Mesenchymal stem cell (in vitro differentiated cells and primary cell): ENCODE results near the gene LRRC14B.

Source experiments
- DNase-seq: peaks from one replicate; pipeline ENCODE4 v3.0.0-alpha.2; 2013
- H2AFZ ChIP-seq: one replicate; pipeline ENCODE4 v1.6.1; 2013; ENCODE audit warnings: low read depth, mild to moderate bottlenecking, control low read depth, inconsistent platforms, low read length, moderate library complexity
- H2AK5ac ChIP-seq: 2 replicates; pipeline ENCODE4 v1.6.1; 2013; ENCODE audit warnings: low read length, moderate library complexity, mild to moderate bottlenecking, inconsistent platforms; ENCODE audit not compliant: severe bottlenecking
- H2BK120ac ChIP-seq: one replicate; pipeline ENCODE4 v1.6.1; 2013; ENCODE audit warnings: low read depth, mild to moderate bottlenecking, inconsistent platforms, low read length, moderate library complexity
- H2BK12ac ChIP-seq, 2 experiments: one replicate each; pipeline ENCODE4 v1.6.1; 2013; ENCODE audit warnings: inconsistent platforms in 2 of 2, low read length in 2 of 2, mild to moderate bottlenecking in 2 of 2, moderate library complexity in 2 of 2, control low read depth in 1 of 2
- H2BK15ac ChIP-seq: one replicate; pipeline ENCODE4 v1.6.1; 2013; ENCODE audit warnings: mild to moderate bottlenecking, low read depth, inconsistent platforms; ENCODE audit not compliant: poor library complexity, severe bottlenecking
- H2BK5ac ChIP-seq: 2 replicates; pipeline ENCODE4 v1.6.1; 2013; ENCODE audit warnings: low read depth, mild to moderate bottlenecking, low read length, control low read depth, inconsistent platforms; ENCODE audit not compliant: poor library complexity, severe bottlenecking
- H3K14ac ChIP-seq, 2 experiments: one replicate each; pipeline ENCODE4 v1.6.1; 2013; ENCODE audit warnings: inconsistent platforms in 2 of 2, low read length in 2 of 2, control low read depth in 1 of 2, mild to moderate bottlenecking in 1 of 2, moderate library complexity in 1 of 2
- H3K18ac ChIP-seq, 2 experiments: one replicate each; pipeline ENCODE4 v1.6.1; 2013; ENCODE audit warnings: inconsistent platforms in 2 of 2, low read length in 2 of 2, control low read depth in 1 of 2, low read depth in 1 of 2, mild to moderate bottlenecking in 1 of 2
- H3K23ac ChIP-seq, 2 experiments: one replicate each; pipeline ENCODE4 v1.6.1; 2013; ENCODE audit warnings: inconsistent platforms in 2 of 2, low read length in 2 of 2, mild to moderate bottlenecking in 2 of 2, moderate library complexity in 2 of 2, control low read depth in 1 of 2
- H3K27ac ChIP-seq: 2 replicates; pipeline ENCODE4 v1.5.1; 2013; ENCODE audit warnings: mild to moderate bottlenecking, moderate library complexity, low read length, control low read depth, inconsistent platforms; ENCODE audit not compliant: poor library complexity, severe bottlenecking
- H3K27me3 ChIP-seq, 2 experiments: 2 replicates each; pipeline versions ENCODE4 v1.6.1 to v1.7.0; 2013; ENCODE audit warnings: low read length in 2 of 2, mild to moderate bottlenecking in 2 of 2, moderate library complexity in 2 of 2, control low read depth in 1 of 2, inconsistent platforms in 1 of 2; ENCODE audit not compliant: control insufficient read depth in 1 of 2, insufficient read depth in 1 of 2
- H3K36me3 ChIP-seq, 2 experiments: 2 replicates each; pipeline versions ENCODE4 v1.6.1 to v1.7.0; 2013; ENCODE audit warnings: low read length in 2 of 2, control low read depth in 1 of 2, inconsistent platforms in 1 of 2, low read depth in 1 of 2, mild to moderate bottlenecking in 1 of 2; ENCODE audit not compliant: insufficient read depth in 2 of 2, control insufficient read depth in 1 of 2
- H3K4ac ChIP-seq, 2 experiments: one replicate each; pipeline ENCODE4 v1.6.1; 2013; ENCODE audit warnings: inconsistent platforms in 2 of 2, low read length in 2 of 2, mild to moderate bottlenecking in 2 of 2, moderate library complexity in 2 of 2, control low read depth in 1 of 2, low read depth in 1 of 2
- H3K4me1 ChIP-seq: 2 replicates; pipeline ENCODE4 v1.6.1; 2013; ENCODE audit warnings: low read depth, low read length, control low read depth; ENCODE audit not compliant: control insufficient read depth, insufficient read depth
- H3K4me2 ChIP-seq: 2 replicates; pipeline ENCODE4 v1.6.1; 2013; ENCODE audit warnings: low read length, mild to moderate bottlenecking, inconsistent platforms; ENCODE audit not compliant: poor library complexity, severe bottlenecking
- H3K4me3 ChIP-seq, 2 experiments: 2 replicates each; pipeline versions ENCODE4 v1.5.1 to v1.7.0; 2013; ENCODE audit warnings: low read length in 2 of 2, mild to moderate bottlenecking in 2 of 2, control low read depth in 1 of 2, low read depth in 1 of 2; ENCODE audit not compliant: insufficient read depth in 1 of 2
- H3K79me1 ChIP-seq: replicated peaks from 2 replicates; pipeline ENCODE4 v1.6.1; 2013; ENCODE audit warnings: mild to moderate bottlenecking, control low read depth, low read length, inconsistent platforms; ENCODE audit not compliant: poor library complexity, severe bottlenecking
- H3K9ac ChIP-seq: 2 replicates; pipeline ENCODE4 v1.7.0; 2013; ENCODE audit warnings: mild to moderate bottlenecking, low read length, moderate library complexity
- H3K9me3 ChIP-seq: 2 replicates; pipeline ENCODE4 v1.7.0; 2013; ENCODE audit warnings: mild to moderate bottlenecking, low read length; ENCODE audit not compliant: control insufficient read depth
- H4K8ac ChIP-seq: one replicate; pipeline ENCODE4 v1.6.1; 2013; ENCODE audit warnings: inconsistent platforms, mild to moderate bottlenecking, low read length, moderate library complexity
- H4K91ac ChIP-seq: one replicate; pipeline ENCODE4 v1.6.1; 2013; ENCODE audit warnings: mild to moderate bottlenecking, low read length, inconsistent platforms
- WGBS: methylation state at CpG from one replicate; pipeline ENCODE4 v1.1.7; 2013; ENCODE audit warnings: mixed read lengths; 5-methylcytosine and 5-hydroxymethylcytosine counted together

Gene LRRC14B

DNA sequence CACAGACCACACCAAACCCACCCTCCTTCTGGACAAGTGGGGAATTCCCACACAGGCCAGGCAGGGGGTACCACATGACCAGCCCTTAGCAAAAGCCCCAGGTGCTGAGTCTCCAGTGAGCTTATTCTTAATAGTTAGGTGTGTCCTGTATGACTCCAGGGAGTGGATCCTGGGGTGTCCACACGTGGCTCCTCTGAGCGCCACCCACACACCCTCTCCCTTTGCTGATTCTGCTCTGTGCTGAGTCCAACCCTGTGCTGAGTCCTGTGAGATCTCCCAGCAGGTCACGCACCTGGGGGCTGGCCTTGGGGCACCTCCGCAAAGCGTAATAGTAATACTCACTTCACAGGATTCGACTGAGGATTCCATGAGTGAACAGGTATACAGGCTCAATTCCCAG, 12.7 kb downstream of the LRRC14B start:
- Histone ChIP-seq H3K27ac (no peak overlapping the region), H3K18ac (no peak overlapping the region), H2BK15ac (no peak overlapping the region), H3K23ac (no peak overlapping the region), H4K91ac (no peak overlapping the region), H3K4me1 (peaks cover 4% of the 10 kb centered on the region), H3K4me3 (no peak overlapping the region), H2AK5ac (no peak overlapping the region), H3K4ac (no peak overlapping the region), H2BK12ac (no peak overlapping the region), H3K79me1 (peaks cover 62% of the 10 kb centered on the region), H3K36me3 (peaks cover 37 to 56% of the 10 kb centered on the region in 2 experiments), H4K8ac (no peak overlapping the region), H3K4me2 (no peak overlapping the region), H3K14ac (no peak overlapping the region), H2BK120ac (no peak overlapping the region), H3K9me3 (no peaks in the 10 kb centered on the region), H3K9ac (no peak overlapping the region), H3K27me3 (no peaks in the 10 kb centered on the region), H2AFZ (no peak overlapping the region), H2BK5ac (no peak overlapping the region)
- no peak for DNase-seq
- 95% methylated on average over 6 of the region's 6 CpGs for WGBS

DNA sequence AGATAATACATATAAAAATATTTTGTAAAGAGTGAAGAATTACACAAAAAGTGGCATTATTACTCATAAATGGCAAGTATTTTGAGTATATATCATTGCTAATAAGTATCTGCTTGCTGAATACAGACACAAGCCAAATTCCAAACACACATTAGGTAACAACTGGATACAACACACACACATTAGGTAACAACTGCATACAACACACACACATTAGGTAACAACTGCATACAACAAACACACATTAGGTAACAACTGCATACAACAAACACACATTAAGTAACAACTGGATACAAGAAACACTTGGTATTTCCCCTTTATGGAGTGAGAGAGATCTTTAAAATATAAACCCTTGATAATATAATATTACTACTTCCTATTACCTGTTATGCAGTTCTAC, 13.2 kb downstream of the LRRC14B start:
- no peak overlapping the region for H3K4me3 ChIP-seq
- no peak overlapping the region for H3K4ac ChIP-seq
- H3K4me2 ChIP-seq, result no peak overlapping the region
- H4K8ac ChIP-seq, result no peak overlapping the region
- no peak overlapping the region for H3K27ac ChIP-seq
- no peak overlapping the region for H3K9ac ChIP-seq
- H3K23ac ChIP-seq, result no peak overlapping the region
- H2AK5ac ChIP-seq, result no peak overlapping the region
- H2BK120ac ChIP-seq, result no peak overlapping the region
- H2BK15ac ChIP-seq, result no peak overlapping the region
- H2BK12ac ChIP-seq, result no peak overlapping the region
- H3K4me1 ChIP-seq, result peaks cover 4% of the 10 kb centered on the region
- H3K9me3 ChIP-seq, result no peaks in the 10 kb centered on the region
- no peaks in the 10 kb centered on the region for H3K27me3 ChIP-seq
- no peak overlapping the region for H4K91ac ChIP-seq
- H2BK5ac ChIP-seq, result no peak overlapping the region
- no peak overlapping the region for H2AFZ ChIP-seq
- peaks cover 37 to 51% of the 10 kb centered on the region in 2 experiments for H3K36me3 ChIP-seq
- no peak overlapping the region for H3K18ac ChIP-seq
- no peak overlapping the region for H3K14ac ChIP-seq
- DNase-seq, result no peak
- peaks cover 60% of the 10 kb centered on the region for H3K79me1 ChIP-seq

DNA sequence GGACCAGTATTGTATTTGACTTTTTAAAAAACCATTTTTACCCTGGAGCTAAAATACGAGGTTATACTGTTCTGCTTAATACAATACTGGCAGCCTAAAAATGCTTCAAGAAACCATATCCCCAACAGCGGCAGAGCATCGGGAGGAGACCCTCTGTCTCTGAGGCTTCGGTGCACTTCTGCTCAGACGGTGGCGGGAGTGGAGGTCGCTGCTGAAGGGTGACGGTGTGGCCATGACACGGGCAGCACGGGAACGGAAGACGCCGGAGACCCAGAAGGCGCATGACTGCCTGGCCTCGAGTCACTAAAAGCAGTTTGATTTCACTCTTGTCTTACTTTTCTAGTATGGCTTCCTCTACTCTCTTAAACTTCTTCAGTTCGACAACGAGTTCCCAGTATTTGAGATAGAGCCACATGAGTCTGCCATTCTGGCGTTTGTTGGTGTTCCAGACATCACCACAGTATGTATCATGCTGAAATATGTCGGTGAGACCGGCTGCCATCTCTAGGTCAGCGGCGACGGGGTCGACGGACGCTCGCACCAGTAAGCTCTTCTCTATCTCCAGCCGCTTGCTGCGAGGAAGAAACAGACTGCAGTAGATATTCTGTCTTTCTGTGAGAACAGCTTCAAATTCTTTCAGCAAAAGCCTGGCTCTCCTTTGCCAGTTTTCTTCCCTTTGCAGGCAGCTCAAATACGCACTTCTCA, 13.8 kb downstream of the LRRC14B start:
- H2AK5ac ChIP-seq, result no peak overlapping the region
- peaks cover 4% of the 10 kb centered on the region for H3K4me1 ChIP-seq
- H3K4me2 ChIP-seq, result no peak overlapping the region
- no peak overlapping the region for H3K4ac ChIP-seq
- H4K8ac ChIP-seq, result no peak overlapping the region
- no peak for DNase-seq
- no peak overlapping the region for H4K91ac ChIP-seq
- H2AFZ ChIP-seq, result no peak overlapping the region
- no peak overlapping the region for H3K18ac ChIP-seq
- H3K27ac ChIP-seq, result no peak overlapping the region
- H3K27me3 ChIP-seq, result no peaks in the 10 kb centered on the region
- H3K36me3 ChIP-seq, result peaks cover 37 to 45% of the 10 kb centered on the region in 2 experiments
- H3K23ac ChIP-seq, result no peak overlapping the region
- peaks cover 53% of the 10 kb centered on the region for H3K79me1 ChIP-seq
- WGBS, result 97% methylated on average over 30 of the region's 30 CpGs
- H3K14ac ChIP-seq, result no peak overlapping the region
- no peak overlapping the region for H3K4me3 ChIP-seq
- H2BK12ac ChIP-seq, result no peak overlapping the region
- no peaks in the 10 kb centered on the region for H3K9me3 ChIP-seq
- H2BK120ac ChIP-seq, result no peak overlapping the region
- H2BK5ac ChIP-seq, result peak overlapping the region; percentile 39
- no peak overlapping the region for H3K9ac ChIP-seq
- H2BK15ac ChIP-seq, result no peak overlapping the region

DNA sequence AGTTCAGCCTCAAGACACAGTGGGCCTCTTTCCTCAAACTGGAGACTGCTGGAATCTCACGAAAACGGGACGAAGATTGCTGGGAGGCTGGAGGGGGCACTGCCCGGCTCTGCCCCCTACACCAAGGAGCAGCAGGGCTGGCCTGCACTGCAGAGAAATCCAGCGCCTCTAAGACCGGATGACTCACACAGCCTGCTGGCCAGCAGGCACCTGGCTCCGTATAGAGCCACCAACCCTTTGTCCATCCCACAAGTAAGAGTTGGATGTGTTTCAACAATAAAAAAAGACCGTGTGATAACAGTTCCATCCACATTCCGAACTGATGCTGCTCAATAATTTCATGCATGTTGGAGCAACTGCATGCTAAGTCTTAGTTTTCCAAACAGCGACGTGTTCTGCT, 15.1 kb downstream of the LRRC14B start:
- peaks cover 45% of the 10 kb centered on the region for H3K79me1 ChIP-seq
- no peak overlapping the region for H2BK15ac ChIP-seq
- no peak overlapping the region for H3K18ac ChIP-seq
- H3K4ac ChIP-seq, result no peak overlapping the region
- H2BK5ac ChIP-seq, result no peak overlapping the region
- peaks cover 32 to 42% of the 10 kb centered on the region in 2 experiments for H3K36me3 ChIP-seq
- no peak overlapping the region for H2AK5ac ChIP-seq
- no peaks in the 10 kb centered on the region for H3K27me3 ChIP-seq
- H2AFZ ChIP-seq, result no peak overlapping the region
- H3K14ac ChIP-seq, result no peak overlapping the region
- no peaks in the 10 kb centered on the region for H3K9me3 ChIP-seq
- H3K9ac ChIP-seq, result peak overlapping the region; percentile 17
- H2BK12ac ChIP-seq, result no peak overlapping the region
- H3K4me2 ChIP-seq, result no peak overlapping the region
- peak; percentile 28 for DNase-seq
- H3K27ac ChIP-seq, result no peak overlapping the region
- H4K8ac ChIP-seq, result no peak overlapping the region
- peaks cover 3% of the 10 kb centered on the region for H3K4me1 ChIP-seq
- no peak overlapping the region for H2BK120ac ChIP-seq
- H3K23ac ChIP-seq, result no peak overlapping the region
- no peak overlapping the region for H4K91ac ChIP-seq
- H3K4me3 ChIP-seq, result no peak overlapping the region
- 80% methylated on average over 11 of the region's 11 CpGs for WGBS
